Measurements from ENCODE around the gene CCNI2. TPM values are rescaled to one million over a fixed set of nuclear protein-coding genes. Genes with fewer than 3 reads are reported as not detected.

The CCNI2 gene
- total and polyA plus RNA-seq, 9 of the 15 experiments (the other 6 are each of a cell fraction or from before 2014, with no cell fraction given), result 0.05 to 1.7 (median 0.81) TPM; not detected in 5

- DNase-seq (ENCODE audit: extremely low read depth in 1 of 4, low spot score in 3 of 4) (no peak), ATAC-seq (no peak), FAIRE-seq (peak; percentile 67)
- Histone ChIP-seq H3K36me3 (ENCODE audit: control insufficient read depth, insufficient read depth, low read length) (peaks cover 34% of the 10 kb centered on the region; the same call in 2 of the 3 replicates), H3K9ac (ENCODE audit: insufficient read depth in 1 of 2, low read depth in 2 of 2, low read length in 2 of 2) (peak overlapping the region; percentile 81 to 90), H2AFZ (ENCODE audit: low read depth, low read length) (no peak overlapping the region), H3K4me3 (peak overlapping the region; percentile 58), H4K20me1 (replicated peaks; ENCODE audit: control insufficient read depth, insufficient read depth, low read length) (peaks cover 2% of the 10 kb centered on the region), H3K9me1 (ENCODE audit: control insufficient read depth, insufficient read depth, low read length) (no peaks in the 10 kb centered on the region), H3K27ac (ENCODE audit: extremely low read depth, low read depth, low read length) (peak overlapping the region; percentile 79), H3K4me1 (replicated peaks in 1 of 2; ENCODE audit: control insufficient read depth in 2 of 2, insufficient read depth in 2 of 2, low read length in 2 of 2) (peaks cover 45 to 54% of the 10 kb centered on the region in 2 experiments), H3K9me3 (replicated peaks; ENCODE audit: control insufficient read depth, insufficient read depth, low read depth, low read length) (no peaks in the 10 kb centered on the region), H3K4me2 (ENCODE audit: insufficient read depth, low read length) (peak overlapping the region; percentile 88), H3K79me2 (ENCODE audit: control insufficient read depth, insufficient read depth, low read length) (peaks cover 79% of the 10 kb centered on the region), H3K27me3 (ENCODE audit: control insufficient read depth in 2 of 2, insufficient read depth in 2 of 2, low read length in 2 of 2) (no peaks in the 10 kb centered on the region)
- 6% methylated on average over 7 of the region's 7 CpGs for WGBS (ENCODE audit: insufficient coverage, low coverage, missing lambda C conversion rate)
- in situ Hi-C loops (cut with MboI) (no loop called here), intact Hi-C loops (cut with micrococcal nuclease) (loop anchor here (2.0 kb wide), 1 partner anchor 31 kb away; no protein-coding TSS in a partner anchor)
- BruUV-seq (replicated peaks), result TSS peak; percentile 62
- POLR2A ChIA-PET, result interaction anchor here (0.8 to 2.9 kb wide), 10 partner anchors 8 to 45 kb away, joined by 3 to 10 read pairs (median 4); no protein-coding TSS in a partner anchor
- CTCF ChIA-PET (ENCODE audit: low intra/inter-chr PET ratio), result no interaction called here
- TF ChIP-seq HDAC3 (IDR thresholded peaks at IDR 0.05; ENCODE audit: borderline replicate concordance, partially characterized antibody) (no peak), ZNF224 (CRISPR knock-in tag; IDR thresholded peaks at IDR 0.05) (no peak), TAF1 (IDR thresholded peaks at IDR 0.05; ENCODE audit: control insufficient read depth, extremely low read depth, insufficient read depth, low read length, severe bottlenecking) (peak; percentile 2), ETV1 (tag; conservative IDR thresholded peaks at IDR 0.05; ENCODE audit: low read depth) (0 out of 2 replicates have a peak, but pooled peaks have one; percentile 13), MAX (CRISPR knock-in tag; IDR thresholded peaks at IDR 0.05) (0 out of 2 replicates have a peak, but pooled peaks have one; percentile 3), ATF7 (IDR thresholded peaks at IDR 0.05) (no peak), ZFP91 (CRISPR knock-in tag; IDR thresholded peaks at IDR 0.05) (no peak), KAT7 (CRISPR knock-in tag; IDR thresholded peaks at IDR 0.05; ENCODE audit: borderline replicate concordance) (no peak), DACH1 (IDR thresholded peaks at IDR 0.05; ENCODE audit: partially characterized antibody) (no peak), RAD51 (IDR thresholded peaks at IDR 0.05; ENCODE audit: borderline replicate concordance, low read depth) (0 out of 2 replicates have a peak, but pooled peaks have one; percentile 30), NFIX (CRISPR knock-in tag; IDR thresholded peaks at IDR 0.05; ENCODE audit: low read depth) (no peak), ZBTB1 (CRISPR knock-in tag; IDR thresholded peaks at IDR 0.05; ENCODE audit: borderline replicate concordance, low read depth) (no peak), SNAPC5 (CRISPR knock-in tag; IDR thresholded peaks at IDR 0.05) (no peak), ZNF561 (CRISPR knock-in tag; conservative IDR thresholded peaks at IDR 0.05) (no peak), USF1 (CRISPR knock-in tag; IDR thresholded peaks at IDR 0.05) (peak; percentile 53), ATF3 (IDR thresholded peaks at IDR 0.05) (no peak), ATF3 (CRISPR knock-in tag; conservative IDR thresholded peaks at IDR 0.05) (no peak), NFATC3 (IDR thresholded peaks at IDR 0.05) (no peak), NCOA2 (IDR thresholded peaks at IDR 0.05; ENCODE audit: partially characterized antibody in 2 of 2) (no peak), HDAC8 (tag; IDR thresholded peaks at IDR 0.05) (no peak)
Measured at GRCh38 chr5:132775476-132775961, 28.3 kb downstream of the CCNI2 start.

Measured in K562 (cell line).